ENCODE data around the gene NKAIN1.
"Not testable (repeated sequence)": the region's sequence is repeated elsewhere in the genome, so short reads cannot be mapped to it uniquely, and the experiment has no call there.

GRCh38 chr1:31195267-31195666 lies 44.4 kb downstream of the NKAIN1 start:
- TF ChIP-seq CTCF (conservative IDR thresholded peaks at IDR 0.05; ENCODE audit: low read length); EZH2phosphoT487 (IDR thresholded peaks at IDR 0.05; ENCODE audit: borderline replicate concordance, low read depth, low read length): not testable (repeated sequence)

Measured in OCI-LY7 (cell line).